Neural progenitor cell (in vitro differentiated cells): Measurements from ENCODE around the gene AP5Z1. TPM values are rescaled to one million over a fixed set of nuclear protein-coding genes. Genes with fewer than 3 reads are reported as not detected.
A peak's percentile ranks its signal among the peaks of the same experiment; 100 is the strongest.

Source experiments
- DNase-seq: peaks from one replicate; pipeline ENCODE4 v3.0.0-alpha.2; 2016; ENCODE audit warnings: low spot score
- H2AFZ ChIP-seq: fragments of 200-600 bp; sonication (generic); replicated peaks from 2 replicates; pipeline ENCODE4 v1.6.1; 2016; ENCODE audit warnings: antibody characterized with exemption
- H3F3A ChIP-seq: fragments of 200-600 bp; sonication (generic); 2 replicates; pipeline ENCODE4 v1.6.1; 2016; ENCODE audit warnings: antibody characterized with exemption, low read depth
- H3K27ac ChIP-seq: fragments of 200-600 bp; sonication (generic); 2 replicates; pipeline ENCODE4 v1.5.1; 2016; ENCODE audit warnings: mild to moderate bottlenecking
- H3K27me3 ChIP-seq: fragments of 200-600 bp; sonication (generic); 2 replicates; pipeline ENCODE4 v1.6.1; 2016; ENCODE audit warnings: mild to moderate bottlenecking, moderate library complexity
- H3K36me3 ChIP-seq: fragments of 200-600 bp; sonication (generic); 2 replicates; pipeline ENCODE4 v1.5.1; 2016
- H3K4me1 ChIP-seq: fragments of 200-600 bp; sonication (generic); 2 replicates; pipeline ENCODE4 v1.6.1; 2016; ENCODE audit warnings: mixed run types
- H3K4me2 ChIP-seq: fragments of 200-600 bp; sonication (generic); 2 replicates; pipeline ENCODE4 v1.6.1; 2016
- H3K4me3 ChIP-seq: fragments of 200-600 bp; sonication (generic); 2 replicates; pipeline ENCODE4 v1.5.1; 2016
- H3K79me2 ChIP-seq: fragments of 200-600 bp; sonication (generic); 2 replicates; pipeline ENCODE4 v1.6.1; 2016; ENCODE audit warnings: low read depth
- H3K9ac ChIP-seq: fragments of 200-600 bp; sonication (generic); 2 replicates; pipeline ENCODE4 v1.6.1; 2016
- H3K9me3 ChIP-seq: fragments of 200-600 bp; sonication (generic); 2 replicates; pipeline ENCODE4 v1.5.1; 2016; ENCODE audit warnings: low read depth
- H4K20me1 ChIP-seq: fragments of 200-600 bp; sonication (generic); 2 replicates; pipeline ENCODE4 v1.6.1; 2016; ENCODE audit warnings: low read depth
- H3K27ac Mint-ChIP-seq: 3 replicates; pipeline ENCODE4 v1.8.0; 2021; ENCODE audit warnings: mixed read lengths
- H3K27me3 Mint-ChIP-seq: 2 replicates; pipeline ENCODE4 v1.8.0; 2022; ENCODE audit warnings: low read depth, mild to moderate bottlenecking, inconsistent platforms, moderate library complexity, mixed read lengths; ENCODE audit not compliant: insufficient read depth
- H3K36me3 Mint-ChIP-seq: 3 replicates; pipeline ENCODE4 v1.8.0; 2021; ENCODE audit warnings: mixed read lengths
- H3K4me1 Mint-ChIP-seq: 3 replicates; pipeline ENCODE4 v1.8.0; 2021; ENCODE audit warnings: mixed read lengths
- H3K4me3 Mint-ChIP-seq: 3 replicates; pipeline ENCODE4 v1.8.0; 2021; ENCODE audit warnings: mild to moderate bottlenecking, moderate library complexity, mixed read lengths
- H3K9me3 Mint-ChIP-seq: 3 replicates; pipeline ENCODE4 v1.8.0; 2020; ENCODE audit warnings: mixed read lengths
- EZH2 ChIP-seq: fragments of 200-600 bp; sonication (generic); IDR thresholded peaks from 2 replicates; pipeline ENCODE4 v1.6.1; 2017; ENCODE audit warnings: antibody characterized with exemption, mild to moderate bottlenecking, moderate library complexity
- EZH2phosphoT487 ChIP-seq: fragments of 200-600 bp; sonication (generic); IDR thresholded peaks from 2 replicates; pipeline ENCODE4 v1.6.1; 2017; ENCODE audit warnings: antibody characterized with exemption
- total RNA-seq: library from RNA; depleted of rRNA; stranded (reverse); fragments of >200 nt; gene quantifications from 2 replicates; pipeline ENCODE4 v1.2.3, GENCODE V29; 2015; ENCODE audit warnings: low replicate concordance
- TF ChIP-seq, protein P1 (sequence below): fragments of 200-600 bp; sonication (generic); IDR thresholded peaks from 2 replicates; pipeline ENCODE4 v1.5.1; 2017; ENCODE audit warnings: antibody characterized with exemption, mild to moderate bottlenecking

The AP5Z1 gene
- total RNA-seq, 1 donor from 2014 or later, result 8.3 TPM

- Histone ChIP-seq H3K4me1 (peaks cover 10% of the 10 kb centered on the region), H3K27ac (no peak overlapping the region), H3K4me3 (no peak overlapping the region), H3K9me3 (no peaks in the 10 kb centered on the region), H3K27me3 (no peaks in the 10 kb centered on the region), H3K79me2 (no peaks in the 10 kb centered on the region), H3K9ac (no peak overlapping the region), H3F3A (no peaks in the 10 kb centered on the region), H2AFZ (no peak overlapping the region), H3K36me3 (no peaks in the 10 kb centered on the region), H4K20me1 (no peaks in the 10 kb centered on the region), H3K4me2 (no peak overlapping the region)
- no peak overlapping the region for H3K27ac Mint-ChIP-seq
- peaks cover 10% of the 10 kb centered on the region for H3K36me3 Mint-ChIP-seq
- H3K9me3 Mint-ChIP-seq, result no peaks in the 10 kb centered on the region
- TF ChIP-seq EZH2phosphoT487, result no peak
- H3K4me3 Mint-ChIP-seq, result no peak overlapping the region
- H3K4me1 Mint-ChIP-seq, result peaks cover 17% of the 10 kb centered on the region
- peaks cover 2% of the 10 kb centered on the region for H3K27me3 Mint-ChIP-seq
- no peak for DNase-seq
Measured at GRCh38 chr7:4805984-4806300, 30.5 kb downstream of the AP5Z1 start.

GRCh38 chr7:4806983-4807597 lies 31.7 kb downstream of the AP5Z1 start:
- H4K20me1 ChIP-seq, result no peaks in the 10 kb centered on the region

GRCh38 chr7:4807598-4808016 lies 32.2 kb downstream of the AP5Z1 start:
- Mint-ChIP-seq H3K9me3 (no peaks in the 10 kb centered on the region), H3K36me3 (peaks cover 7% of the 10 kb centered on the region), H3K4me1 (peaks cover 17% of the 10 kb centered on the region), H3K4me3 (no peak overlapping the region), H3K27ac (no peak overlapping the region), H3K27me3 (peaks cover 2% of the 10 kb centered on the region)
- Histone ChIP-seq H3K4me1 (peaks cover 10% of the 10 kb centered on the region), H3K9me3 (no peaks in the 10 kb centered on the region), H3K4me3 (no peak overlapping the region), H3K36me3 (no peaks in the 10 kb centered on the region), H3K27ac (no peak overlapping the region), H3K79me2 (no peaks in the 10 kb centered on the region), H3K4me2 (no peak overlapping the region), H2AFZ (no peak overlapping the region), H4K20me1 (no peaks in the 10 kb centered on the region), H3F3A (no peaks in the 10 kb centered on the region), H3K27me3 (no peaks in the 10 kb centered on the region), H3K9ac (no peak overlapping the region)
- DNase-seq, result no peak
- TF ChIP-seq EZH2phosphoT487 (no peak), EZH2 (no peak)

More at GRCh38 chr7:4806983-4807597, 31.7 kb downstream of the AP5Z1 start:
- no peak for DNase-seq
- H3K9me3 Mint-ChIP-seq, result no peaks in the 10 kb centered on the region
- Histone ChIP-seq H3K4me3 (no peak overlapping the region), H3K4me2 (no peak overlapping the region), H3K9me3 (no peaks in the 10 kb centered on the region), H3K27me3 (no peaks in the 10 kb centered on the region), H2AFZ (no peak overlapping the region), H3K27ac (no peak overlapping the region), H3F3A (no peaks in the 10 kb centered on the region), H3K79me2 (no peaks in the 10 kb centered on the region), H3K9ac (no peak overlapping the region), H3K36me3 (no peaks in the 10 kb centered on the region), H3K4me1 (peaks cover 10% of the 10 kb centered on the region)
- peaks cover 17% of the 10 kb centered on the region for H3K4me1 Mint-ChIP-seq
- H3K27me3 Mint-ChIP-seq, result peaks cover 2% of the 10 kb centered on the region
- no peak overlapping the region for H3K4me3 Mint-ChIP-seq
- H3K36me3 Mint-ChIP-seq, result peaks cover 6% of the 10 kb centered on the region
- TF ChIP-seq EZH2phosphoT487 (no peak), EZH2 (no peak)
- TF ChIP-seq, protein P1, sequence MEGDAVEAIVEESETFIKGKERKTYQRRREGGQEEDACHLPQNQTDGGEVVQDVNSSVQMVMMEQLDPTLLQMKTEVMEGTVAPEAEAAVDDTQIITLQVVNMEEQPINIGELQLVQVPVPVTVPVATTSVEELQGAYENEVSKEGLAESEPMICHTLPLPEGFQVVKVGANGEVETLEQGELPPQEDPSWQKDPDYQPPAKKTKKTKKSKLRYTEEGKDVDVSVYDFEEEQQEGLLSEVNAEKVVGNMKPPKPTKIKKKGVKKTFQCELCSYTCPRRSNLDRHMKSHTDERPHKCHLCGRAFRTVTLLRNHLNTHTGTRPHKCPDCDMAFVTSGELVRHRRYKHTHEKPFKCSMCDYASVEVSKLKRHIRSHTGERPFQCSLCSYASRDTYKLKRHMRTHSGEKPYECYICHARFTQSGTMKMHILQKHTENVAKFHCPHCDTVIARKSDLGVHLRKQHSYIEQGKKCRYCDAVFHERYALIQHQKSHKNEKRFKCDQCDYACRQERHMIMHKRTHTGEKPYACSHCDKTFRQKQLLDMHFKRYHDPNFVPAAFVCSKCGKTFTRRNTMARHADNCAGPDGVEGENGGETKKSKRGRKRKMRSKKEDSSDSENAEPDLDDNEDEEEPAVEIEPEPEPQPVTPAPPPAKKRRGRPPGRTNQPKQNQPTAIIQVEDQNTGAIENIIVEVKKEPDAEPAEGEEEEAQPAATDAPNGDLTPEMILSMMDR, result no peak
- H3K27ac Mint-ChIP-seq, result no peak overlapping the region

DNA sequence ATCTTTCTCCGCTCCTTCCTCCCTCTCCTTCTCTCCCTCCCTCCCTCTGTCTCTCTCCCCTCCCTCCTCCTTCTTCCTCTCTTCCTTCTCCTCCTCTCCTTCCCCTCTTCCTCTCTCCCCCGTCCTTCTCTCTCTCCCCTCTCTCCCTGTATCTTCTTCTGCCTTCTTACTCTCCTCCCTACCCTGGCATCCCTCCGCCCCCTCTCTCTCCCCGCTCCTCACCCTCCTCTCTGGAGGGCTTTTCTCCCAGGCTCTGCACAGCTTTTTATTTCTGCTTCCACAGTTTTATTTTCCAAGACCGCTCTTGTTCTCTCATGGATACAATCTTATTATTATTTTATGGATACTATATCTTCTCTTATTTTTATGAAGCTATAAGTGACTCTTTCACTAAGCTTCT lies 32.6 kb downstream of the AP5Z1 start:
- no peaks in the 10 kb centered on the region for H3K36me3 ChIP-seq
- Mint-ChIP-seq H3K27ac (peak overlapping the region; percentile 40), H3K9me3 (peaks cover 1% of the 10 kb centered on the region), H3K27me3 (peaks cover 2% of the 10 kb centered on the region), H3K4me3 (no peak overlapping the region), H3K4me1 (peaks cover 17% of the 10 kb centered on the region), H3K36me3 (peaks cover 9% of the 10 kb centered on the region)
- H3K9me3 ChIP-seq, result no peaks in the 10 kb centered on the region
- H3K27me3 ChIP-seq, result no peaks in the 10 kb centered on the region
- no peak overlapping the region for H3K4me2 ChIP-seq
- H3K27ac ChIP-seq, result no peak overlapping the region
- H3K9ac ChIP-seq, result no peak overlapping the region
- TF ChIP-seq EZH2 (no peak), EZH2phosphoT487 (no peak)
- TF ChIP-seq, protein P1, result no peak
- H3K79me2 ChIP-seq, result no peaks in the 10 kb centered on the region
- H3F3A ChIP-seq, result no peaks in the 10 kb centered on the region
- H3K4me3 ChIP-seq, result no peak overlapping the region
- DNase-seq, result no peak
- peaks cover 10% of the 10 kb centered on the region for H3K4me1 ChIP-seq
- no peaks in the 10 kb centered on the region for H4K20me1 ChIP-seq
- H2AFZ ChIP-seq, result no peak overlapping the region
